ENCODE measurements around the gene CFB. TPM values are rescaled to one million over a fixed set of nuclear protein-coding genes. Genes with fewer than 3 reads are reported as not detected.
A peak's percentile ranks its signal among the peaks of the same experiment; 100 is the strongest.

Gene CFB
- total and polyA plus RNA-seq, 9 of the 15 experiments (the other 6 are each of a cell fraction or from before 2014, with no cell fraction given) = 0.08 to 0.91 (median 0.22) TPM; not detected in 4

GRCh38 chr6:31896493-31896855, 49.4 kb upstream of the CFB start (continued):
- no peak for TF ChIP-seq ZNF449 (CRISPR knock-in tag; IDR thresholded peaks at IDR 0.05)
- TF ChIP-seq U2AF2 (optimal IDR thresholded peaks at IDR 0.05; ENCODE audit: low read depth, low read length) = no peak

- 5% methylated on average over 10 of the region's 62 CpGs for WGBS (ENCODE audit: insufficient coverage, low coverage, missing lambda C conversion rate)
- H3K4me2 ChIP-seq (ENCODE audit: insufficient read depth, low read length) = peak overlapping the region; percentile 97
- in situ Hi-C loops (cut with MboI) = no loop called here
- no peak for TF ChIP-seq CHCHD3 (CRISPR knock-in tag; IDR thresholded peaks at IDR 0.05)
- peak; percentile 44 for TF ChIP-seq ZFX (CRISPR knock-in tag; IDR thresholded peaks at IDR 0.05)
- TF ChIP-seq BHLHE40 (IDR thresholded peaks at IDR 0.05; ENCODE audit: low read length) = peak; percentile 29; the same call in 1 of the 2 replicates
- TF ChIP-seq SUPT5H (IDR thresholded peaks at IDR 0.05) = no peak
- TF ChIP-seq ZNF766 (CRISPR knock-in tag; conservative IDR thresholded peaks at IDR 0.05) = peak; percentile 87
- peak; percentile 31 to 65; a peak in 1 of 4 replicates for TF ChIP-seq NONO (IDR thresholded peaks at IDR 0.05; ENCODE audit: low read depth in 2 of 2, low read length in 1 of 2)
- TF ChIP-seq PRDM10 (IDR thresholded peaks at IDR 0.05; ENCODE audit: partially characterized antibody) = peak; percentile 43
- peak in 1 of 3 experiments; percentile 18; a peak in 1 of 6 replicates for TF ChIP-seq ZBTB11 (CRISPR knock-in tag; IDR thresholded peaks at IDR 0.05)
These were observed 48.9 kb upstream of the CFB start for GRCh38 chr6:31896856-31897611.

More at GRCh38 chr6:31896856-31897611, 48.9 kb upstream of the CFB start:
- H3K9me3 ChIP-seq (replicated peaks; ENCODE audit: control insufficient read depth, insufficient read depth, low read depth, low read length) = no peaks in the 10 kb centered on the region
- BruUV-seq (replicated peaks) = no TSS peak
- H2AFZ ChIP-seq (ENCODE audit: low read depth, low read length) = peak overlapping the region; percentile 73
- peak in 3 of 4 experiments; percentile 59 to 81 (median 78) for DNase-seq (ENCODE audit: extremely low read depth in 1 of 4, low spot score in 3 of 4)
- no peaks in the 10 kb centered on the region for H3K9me1 ChIP-seq (ENCODE audit: control insufficient read depth, insufficient read depth, low read length)
- ChIA-PET CTCF (ENCODE audit: low intra/inter-chr PET ratio) (no interaction called here), POLR2A (interaction anchor here (0.6 to 2.4 kb wide), 12 partner anchors 10 to 236 kb away, joined by 3 to 10 read pairs (median 4); partner anchors contain the start of genes CSNK2B, GPANK1 and HSPA1B)
- peaks cover 51% of the 10 kb centered on the region for H3K36me3 ChIP-seq (ENCODE audit: control insufficient read depth, insufficient read depth, low read length)
- H3K9ac ChIP-seq (ENCODE audit: insufficient read depth in 1 of 2, low read depth in 2 of 2, low read length in 2 of 2) = peak overlapping the region; percentile 65 to 99
- H3K27ac ChIP-seq (ENCODE audit: extremely low read depth, low read depth, low read length) = peak overlapping the region; percentile 60
- intact Hi-C loops (cut with micrococcal nuclease) = no loop called here
- peaks cover 25 to 37% of the 10 kb centered on the region in 2 experiments; a peak in 4 of 5 replicates for H3K4me1 ChIP-seq (replicated peaks in 1 of 2; ENCODE audit: control insufficient read depth in 2 of 2, insufficient read depth in 2 of 2, low read length in 2 of 2)
- H3K79me2 ChIP-seq (ENCODE audit: control insufficient read depth, insufficient read depth, low read length) = peaks cover 49% of the 10 kb centered on the region
- no peaks in the 10 kb centered on the region for H3K27me3 ChIP-seq (ENCODE audit: control insufficient read depth in 2 of 2, insufficient read depth in 2 of 2, low read length in 2 of 2)
- FAIRE-seq = no peak
- peaks cover 3% of the 10 kb centered on the region; the same call in 1 of the 2 replicates for H4K20me1 ChIP-seq (replicated peaks; ENCODE audit: control insufficient read depth, insufficient read depth, low read length)
- no peak for ATAC-seq
- H3K4me3 ChIP-seq = peak overlapping the region; percentile 68
